HEK293 (cell line): Measurements from ENCODE around the gene ZNF22.
A peak's percentile ranks its signal among the peaks of the same experiment; 100 is the strongest.

Experiments used
- CTCF ChIA-PET: fragments of 350-600 bp; formaldehyde crosslinking; extraction: SDS; loops from one replicate; lab custom pipeline; 2021; ENCODE audit warnings: antibody characterized with exemption; lab: Yijun Ruan, JAX
- POLR2A ChIA-PET: fragments of 300-600 bp; formaldehyde crosslinking; extraction: SDS; loops from one replicate; lab custom pipeline; 2020; ENCODE audit warnings: antibody characterized with exemption, inconsistent platforms; lab: Yijun Ruan, JAX
- H3K27ac ChIP-seq: fragments of 200-500 bp; sonication (Bioruptor generic); 2 replicates; pipeline ENCODE4 v1.5.1; 2014; ENCODE audit warnings: low read depth, low read length, control low read depth, inconsistent platforms; ENCODE audit errors: extremely low read depth
- H3K36me3 ChIP-seq, 2 experiments: fragments of 200-500 bp in 1 of 2; sonication (Bioruptor generic) in 1 of 2; 1 replicate in 1 of 2; 2 replicates in 1 of 2; pipeline ENCODE4 v1.5.1; 2014 to 2017; ENCODE audit warnings: inconsistent platforms in 2 of 2, low read length in 2 of 2; ENCODE audit not compliant: control insufficient read depth in 2 of 2, insufficient read depth in 1 of 2
- H3K4me1 ChIP-seq: fragments of 200-500 bp; sonication (Bioruptor generic); 2 replicates; pipeline ENCODE4 v1.5.1; 2014; ENCODE audit warnings: mild to moderate bottlenecking, low read length, inconsistent platforms; ENCODE audit not compliant: control insufficient read depth, insufficient read depth
- H3K4me3 ChIP-seq: 2 replicates; pipeline ENCODE4 v1.5.1; 2011; ENCODE audit warnings: low read depth, mild to moderate bottlenecking, control low read depth, low read length, moderate library complexity
- H3K9me3 ChIP-seq: fragments of 200-500 bp; sonication (Bioruptor generic); 2 replicates; pipeline ENCODE4 v1.5.1; 2014; ENCODE audit warnings: low read depth, low read length, inconsistent platforms; ENCODE audit not compliant: control insufficient read depth, insufficient read depth
- CTCF ChIP-seq: fragments of 450-650 bp; formaldehyde crosslinking; IDR thresholded peaks from 2 replicates; pipeline ENCODE4 v1.5.1; 2016; ENCODE audit warnings: missing biosample characterization, missing genetic modification characterization
- KLF1 ChIP-seq: fragments of 450-650 bp; formaldehyde crosslinking; IDR thresholded peaks from 2 replicates; pipeline ENCODE4 v1.5.1; 2016; ENCODE audit warnings: missing biosample characterization, missing genetic modification characterization
- ZBTB1 ChIP-seq: fragments of 450-650 bp; formaldehyde crosslinking; IDR thresholded peaks from 2 replicates; pipeline ENCODE4 v1.5.1; 2016; ENCODE audit warnings: missing biosample characterization, missing genetic modification characterization
- ZBTB11 ChIP-seq: fragments of 450-650 bp; formaldehyde crosslinking; conservative IDR thresholded peaks from 2 replicates; pipeline ENCODE4 v1.5.1; 2016; ENCODE audit warnings: low read depth, missing biosample characterization, missing genetic modification characterization
- ZBTB21 ChIP-seq: fragments of 450-650 bp; formaldehyde crosslinking; IDR thresholded peaks from 2 replicates; pipeline ENCODE4 v1.5.1; 2017; ENCODE audit warnings: missing biosample characterization, missing genetic modification characterization
- ZBTB8A ChIP-seq: fragments of 450-650 bp; formaldehyde crosslinking; IDR thresholded peaks from 2 replicates; pipeline ENCODE4 v1.5.1; 2016; ENCODE audit warnings: missing biosample characterization, missing genetic modification characterization
- ZNF157 ChIP-seq: fragments of 450-650 bp; formaldehyde crosslinking; IDR thresholded peaks from 2 replicates; pipeline ENCODE4 v1.5.1; 2016; ENCODE audit warnings: missing biosample characterization, missing genetic modification characterization
- ZNF169 ChIP-seq: fragments of 450-650 bp; formaldehyde crosslinking; IDR thresholded peaks from 2 replicates; pipeline ENCODE4 v1.5.1; 2016; ENCODE audit warnings: missing biosample characterization, missing genetic modification characterization
- ZNF366 ChIP-seq: fragments of 450-650 bp; formaldehyde crosslinking; conservative IDR thresholded peaks from 2 replicates; pipeline ENCODE4 v1.5.1; 2016; ENCODE audit warnings: missing biosample characterization, missing genetic modification characterization
- ZNF391 ChIP-seq: fragments of 450-650 bp; formaldehyde crosslinking; IDR thresholded peaks from 2 replicates; pipeline ENCODE4 v1.5.1; 2016; ENCODE audit warnings: low read depth, missing biosample characterization, missing genetic modification characterization, borderline replicate concordance
- ZNF513 ChIP-seq: fragments of 450-650 bp; IDR thresholded peaks from 2 replicates; pipeline ENCODE4 v1.5.1; 2018; ENCODE audit warnings: missing biosample characterization, missing genetic modification characterization
- ZNF548 ChIP-seq: fragments of 450-650 bp; formaldehyde crosslinking; IDR thresholded peaks from 2 replicates; pipeline ENCODE4 v1.5.1; 2016; ENCODE audit warnings: missing biosample characterization, missing genetic modification characterization
- ZNF580 ChIP-seq: fragments of 450-650 bp; formaldehyde crosslinking; IDR thresholded peaks from 2 replicates; pipeline ENCODE4 v1.5.1; 2016; ENCODE audit warnings: missing biosample characterization, missing genetic modification characterization
- ZSCAN30 ChIP-seq: fragments of 450-650 bp; IDR thresholded peaks from 2 replicates; pipeline ENCODE4 v1.5.1; 2018; ENCODE audit warnings: missing biosample characterization, mild to moderate bottlenecking, missing genetic modification characterization, moderate library complexity

The ZNF22 gene

GRCh38 chr10:44988957-44989585 lies 11.7 kb upstream of the ZNF22 start:
- Histone ChIP-seq H3K36me3 (peaks cover 0 to 10% of the 10 kb centered on the region in 2 experiments; a peak in 1 of 3 replicates), H3K4me1 (peaks cover 15% of the 10 kb centered on the region), H3K4me3 (no peak overlapping the region), H3K27ac (no peak overlapping the region), H3K9me3 (no peaks in the 10 kb centered on the region)
- POLR2A ChIA-PET = interaction anchor here (1.9 kb wide), 1 partner anchor 10 kb away, joined by 7 read pairs; the partner anchor contains the start of gene DEPP1
- TF ChIP-seq ZBTB21 (tag by site-specific recombination) (no peak), ZBTB11 (no peak), ZBTB1 (tag by site-specific recombination) (no peak), ZNF391 (tag by site-specific recombination) (no peak), ZNF157 (no peak)
- CTCF ChIA-PET = interaction anchor here (0.5 to 2.1 kb wide), 5 partner anchors 11 to 56 kb away, joined by 3 to 7 read pairs (median 4); no protein-coding TSS in a partner anchor

- Histone ChIP-seq H3K4me1 (peaks cover 15% of the 10 kb centered on the region), H3K9me3 (no peaks in the 10 kb centered on the region), H3K27ac (no peak overlapping the region), H3K36me3 (peaks cover 0 to 10% of the 10 kb centered on the region in 2 experiments; a peak in 1 of 3 replicates), H3K4me3 (no peak overlapping the region)
- POLR2A ChIA-PET = interaction anchor here (1.9 kb wide), 1 partner anchor 11 kb away, joined by 7 read pairs; the partner anchor contains the start of gene DEPP1
- TF ChIP-seq KLF1 (peak; percentile 61; the same call in 1 of the 2 replicates), ZNF548 (tag by site-specific recombination) (no peak)
- CTCF ChIA-PET = interaction anchor here (0.5 to 2.1 kb wide), 5 partner anchors 9 to 57 kb away, joined by 3 to 7 read pairs (median 4); no protein-coding TSS in a partner anchor
Observed at GRCh38 chr10:44989597-44990301, 11.0 kb upstream of the ZNF22 start.

- no peak overlapping the region for H3K27ac ChIP-seq
- H3K36me3 ChIP-seq = peaks cover 0 to 10% of the 10 kb centered on the region in 2 experiments; a peak in 1 of 3 replicates
- ChIA-PET CTCF (interaction anchor here (0.9 to 2.1 kb wide), 3 partner anchors 10 to 57 kb away, joined by 3 to 7 read pairs (median 4); no protein-coding TSS in a partner anchor), POLR2A (no interaction called here)
- no peak for TF ChIP-seq ZNF366
- TF ChIP-seq CTCF (tag by site-specific recombination) = peak; percentile 69
- 0 out of 2 replicates have a peak, but pooled peaks have one; percentile 2 for TF ChIP-seq KLF1
- no peak for TF ChIP-seq ZSCAN30 (tag by site-specific recombination)
- TF ChIP-seq ZBTB8A (tag by site-specific recombination) = 0 out of 2 replicates have a peak, but pooled peaks have one; percentile 24
- TF ChIP-seq ZNF169 = no peak
- TF ChIP-seq ZNF513 (tag by site-specific recombination) = no peak
- no peak for TF ChIP-seq ZNF580 (tag by site-specific recombination)
- TF ChIP-seq, all 188 proteins: peak for 3
- Histone ChIP-seq H3K9me3 (no peaks in the 10 kb centered on the region), H3K4me1 (peaks cover 13% of the 10 kb centered on the region), H3K4me3 (no peak overlapping the region)
Observed at GRCh38 chr10:44990302-44990655, 10.4 kb upstream of the ZNF22 start.
